CD14-positive monocyte (primary cell): ENCODE measurements around the gene SKA2. TPM values are rescaled to one million over a fixed set of nuclear protein-coding genes. Genes with fewer than 3 reads are reported as not detected.

Experiments
- DNase-seq, 3 donors: peaks; one replicate each; pipeline ENCODE4 v3.0.0-alpha.2; 2011 to 2022
- H2AFZ ChIP-seq: 2 replicates; pipeline ENCODE4 v1.6.0; 2012; ENCODE audit warnings: mild to moderate bottlenecking, low read depth, low read length, inconsistent platforms; ENCODE audit not compliant: insufficient read depth, poor library complexity, severe bottlenecking
- H3K27ac ChIP-seq, 2 donors: 1 replicate in 1 of 2; 2 replicates in 1 of 2; pipeline ENCODE4 v1.5.1; 2012 to 2013; ENCODE audit warnings: low read length in 2 of 2, control low read depth in 1 of 2, inconsistent platforms in 1 of 2, low read depth in 1 of 2, mild to moderate bottlenecking in 1 of 2
- H3K27me3 ChIP-seq, 2 donors: one replicate each; pipeline versions ENCODE4 v1.6.0 to v1.6.1; 2011 to 2013; ENCODE audit warnings: low read length in 2 of 2; ENCODE audit not compliant: control insufficient read depth in 2 of 2, insufficient read depth in 2 of 2
- H3K36me3 ChIP-seq, 2 donors: replicated peaks in 1 of 2; 1 replicate in 1 of 2; 2 replicates in 1 of 2; pipeline versions ENCODE4 v1.5.1 to v1.6.1; 2012 to 2013; ENCODE audit warnings: low read length in 2 of 2, control low read depth in 1 of 2, inconsistent platforms in 1 of 2, mild to moderate bottlenecking in 1 of 2; ENCODE audit not compliant: insufficient read depth in 2 of 2, control insufficient read depth in 1 of 2
- H3K4me1 ChIP-seq, 2 donors: 1 replicate in 1 of 2; 2 replicates in 1 of 2; pipeline versions ENCODE4 v1.5.1 to v1.6.1; 2012 to 2013; ENCODE audit warnings: low read length in 2 of 2, control low read depth in 1 of 2, inconsistent platforms in 1 of 2, mild to moderate bottlenecking in 1 of 2, moderate library complexity in 1 of 2; ENCODE audit not compliant: insufficient read depth in 2 of 2, control insufficient read depth in 1 of 2
- H3K4me2 ChIP-seq: replicated peaks from 2 replicates; pipeline ENCODE3; 2012; ENCODE audit warnings: low read length, moderate library complexity, mild to moderate bottlenecking; ENCODE audit not compliant: poor library complexity, severe bottlenecking; ENCODE audit errors: extremely low read depth
- H3K4me3 ChIP-seq, 3 experiments: fragments of 200-600 bp in 1 of 3; sonication (generic) in 1 of 3; replicated peaks in 1 of 3; 1 replicate in 2 of 3; 2 replicates in 1 of 3; pipeline ENCODE4 v1.5.1; 2011 to 2013; ENCODE audit warnings: low read length in 3 of 3, mild to moderate bottlenecking in 3 of 3, control low read depth in 2 of 3, low read depth in 2 of 3, inconsistent platforms in 1 of 3, moderate library complexity in 1 of 3
- H3K79me2 ChIP-seq: 2 replicates; pipeline ENCODE4 v1.6.0; 2012; ENCODE audit warnings: mild to moderate bottlenecking, control low read depth, inconsistent platforms, low read length, moderate library complexity; ENCODE audit not compliant: insufficient read depth
- H3K9ac ChIP-seq: 2 replicates; pipeline ENCODE4 v1.6.0; 2017; ENCODE audit warnings: low read length, mild to moderate bottlenecking; ENCODE audit not compliant: insufficient read depth, poor library complexity, severe bottlenecking
- H3K9me3 ChIP-seq, 2 donors: replicated peaks in 1 of 2; 1 replicate in 1 of 2; 2 replicates in 1 of 2; pipeline versions ENCODE4 v1.5.1 to v1.6.1; 2012 to 2013; ENCODE audit warnings: low read length in 2 of 2, control low read depth in 1 of 2; ENCODE audit not compliant: control insufficient read depth in 1 of 2, insufficient read depth in 1 of 2
- H4K20me1 ChIP-seq: 2 replicates; pipeline ENCODE4 v1.6.0; 2012; ENCODE audit warnings: mild to moderate bottlenecking, low read length, control low read depth, moderate library complexity; ENCODE audit not compliant: insufficient read depth
- H3K27ac Mint-ChIP-seq, 7 donors: one replicate each; pipeline ENCODE4 v1.8.0; 2020; ENCODE audit warnings: mild to moderate bottlenecking in 7 of 7, mixed read lengths in 7 of 7, moderate library complexity in 6 of 7, inconsistent platforms in 2 of 7
- H3K27me3 Mint-ChIP-seq, 3 donors: one replicate each; pipeline ENCODE4 v1.8.0; 2021 to 2022; ENCODE audit warnings: low read depth in 3 of 3, mild to moderate bottlenecking in 3 of 3, mixed read lengths in 3 of 3, moderate library complexity in 3 of 3, inconsistent platforms in 1 of 3
- H3K36me3 Mint-ChIP-seq, 2 donors: one replicate each; pipeline ENCODE4 v1.8.0; 2020; ENCODE audit warnings: mixed read lengths in 2 of 2, inconsistent platforms in 1 of 2, mild to moderate bottlenecking in 1 of 2
- H3K4me1 Mint-ChIP-seq: one replicate; pipeline ENCODE4 v1.8.0; 2020; ENCODE audit warnings: mild to moderate bottlenecking, mixed read lengths
- H3K4me3 Mint-ChIP-seq, 2 donors: one replicate each; pipeline ENCODE4 v1.8.0; 2020; ENCODE audit warnings: mild to moderate bottlenecking in 2 of 2, mixed read lengths in 2 of 2, moderate library complexity in 1 of 2
- H3K9me3 Mint-ChIP-seq, 7 donors: one replicate each; pipeline ENCODE4 v1.8.0; 2020 to 2022; ENCODE audit warnings: mixed read lengths in 7 of 7, mild to moderate bottlenecking in 6 of 7, moderate library complexity in 6 of 7, inconsistent platforms in 2 of 7
- CTCF ChIP-seq: fragments of 200-600 bp; IDR thresholded peaks from one replicate; pipeline ENCODE4 v1.8.0; 2022; ENCODE audit warnings: antibody characterized with exemption, mild to moderate bottlenecking
- WGBS: methylation state at CpG from one replicate; pipeline ENCODE4 v1.1.5; 2013; ENCODE audit warnings: missing lambda C conversion rate; ENCODE audit not compliant: insufficient coverage; 5-methylcytosine and 5-hydroxymethylcytosine counted together
- intact Hi-C, 2 donors: fragments of 100-400 bp; cut with micrococcal nuclease; formaldehyde crosslinking; loops; one replicate each; pipeline versions ENCODE4 v1.15.0 to v1.15.1; 2023
- polyA plus RNA-seq, 3 donors: library from polyadenylated mRNA; depleted of rRNA in 1 of 3; unstranded in 2 of 3; stranded (reverse) in 1 of 3; fragments of 300-500 nt in 2 of 3; fragments of >200 nt in 1 of 3; fragmentation: Illumina TruSeq in 2 of 3; gene quantifications; 1 replicate in 2 of 3; 2 replicates in 1 of 3; pipeline ENCODE4 v1.2.3, GENCODE V29; 2012 to 2021
- small RNA-seq: library from RNA; depleted of rRNA; stranded (forward); fragments of <200 nt; gene quantifications from one replicate; pipeline ENCODE3, GENCODE V24; 2012; ENCODE audit warnings: low read depth; ENCODE audit not compliant: insufficient read length

Gene SKA2
- polyA plus RNA-seq, 3 donors, result 3.1 to 20.4 (median 19.2) TPM

DNA sequence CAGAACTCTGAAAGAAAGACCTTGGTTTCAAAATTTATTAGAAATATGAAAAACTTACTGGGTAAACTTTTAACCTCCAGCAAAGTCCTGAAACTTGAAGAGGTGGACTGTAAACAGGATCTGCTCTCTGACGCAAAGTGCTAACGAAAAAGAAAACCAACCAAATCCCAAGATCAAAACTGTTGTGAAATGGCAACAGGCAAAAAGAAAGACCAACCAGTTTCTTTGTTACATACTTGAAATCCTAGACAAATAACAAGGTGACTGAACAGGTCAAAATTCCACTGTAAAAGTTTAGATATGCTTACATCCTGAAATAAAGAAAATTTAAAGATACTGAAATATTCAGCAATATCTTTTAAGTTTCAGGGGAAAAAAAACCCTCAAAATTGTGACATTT is 92.5 kb downstream of the SKA2 start:
- DNase-seq, result no peak
- Histone ChIP-seq H2AFZ (no peak overlapping the region), H3K9me3 (no peaks in the 10 kb centered on the region), H3K9ac (no peak overlapping the region), H3K4me1 (no peaks in the 10 kb centered on the region), H3K36me3 (peaks cover 35 to 60% of the 10 kb centered on the region in 2 donors), H4K20me1 (no peaks in the 10 kb centered on the region), H3K27me3 (no peaks in the 10 kb centered on the region), H3K4me3 (no peak overlapping the region), H3K4me2 (no peak overlapping the region), H3K79me2 (no peaks in the 10 kb centered on the region), H3K27ac (no peak overlapping the region)
- no peaks in the 10 kb centered on the region for H3K4me1 Mint-ChIP-seq
- intact Hi-C loops, result no loop called here
- peaks cover 0 to 2% (median 0%) of the 10 kb centered on the region in 7 donors for H3K9me3 Mint-ChIP-seq
- no peak overlapping the region for H3K27ac Mint-ChIP-seq
- H3K27me3 Mint-ChIP-seq, result no peaks in the 10 kb centered on the region
- peaks cover 37 to 46% of the 10 kb centered on the region in 2 donors for H3K36me3 Mint-ChIP-seq
- TF ChIP-seq CTCF, result no peak
- no CpG with 5 or more reads among the region's 2 CpGs for WGBS
- no peak overlapping the region for H3K4me3 Mint-ChIP-seq

Small RNA genes lying within 50 kb of the gene (small RNA-seq; reads per million reads assigned to genes)
- gene MIR301A, result 353 reads per million, percentile 98 among the genes with 10 or more reads in this experiment
- gene MIR454, result 46.8 reads per million, percentile 93 among the genes with 10 or more reads in this experiment
- not detected for gene RNU2-58P

Other genes with a start within 250 kb of the SKA2 start
- gene TRIM37, start 48.3 kb downstream of the SKA2 start, polyA plus RNA-seq, result 1 to 10 TPM; 2.7 to 6.1 (median 5.3) TPM
- 1 to 10 TPM; 1.1 to 3.9 (median 1.7) TPM for gene PRR11, start 560 bp upstream of the SKA2 start, polyA plus RNA-seq
- 1 to 10 TPM; 1.8 to 6.6 (median 5.2) TPM for gene SMG8, start 54.8 kb upstream of the SKA2 start, polyA plus RNA-seq
- gene GDPD1, start 65.3 kb upstream of the SKA2 start, polyA plus RNA-seq, result 1 to 10 TPM in 2 of 3 donors, under 1 TPM in 1; 0.50 to 1.6 (median 1.6) TPM
- gene YPEL2, start 176.5 kb upstream of the SKA2 start, polyA plus RNA-seq, result 10 to 100 TPM; 21.5 to 63.1 (median 25.1) TPM